ENCODE results near the gene ZMYND8. TPM values are rescaled to one million over a fixed set of nuclear protein-coding genes. Genes with fewer than 3 reads are reported as not detected.

Gene ZMYND8
- total and polyA plus RNA-seq, 2 of the 8 experiments (the other 6 are each of a cell fraction or from before 2014, with no cell fraction given), result 50.5 to 163 TPM

GRCh38 chr20:47318027-47318585 lies 38.4 kb downstream of the ZMYND8 start (continued):
- TF ChIP-seq CHD7 (IDR thresholded peaks at IDR 0.05; ENCODE audit: insufficient replicate concordance, low read length) (no peak), MAFK (IDR thresholded peaks at IDR 0.05; ENCODE audit: low read depth, low read length) (no peak), SP2 (IDR thresholded peaks at IDR 0.05; ENCODE audit: low read length) (no peak), ASH2L (IDR thresholded peaks at IDR 0.05; ENCODE audit: low read length) (peak; percentile 18), ZNF274 (IDR thresholded peaks at IDR 0.05; ENCODE audit: borderline replicate concordance, extremely low read depth, low read length) (no peak), EP300 (IDR thresholded peaks at IDR 0.05; ENCODE audit: borderline replicate concordance in 1 of 2, low read depth in 2 of 2, low read length in 2 of 2) (no peak), NRF1 (IDR thresholded peaks at IDR 0.05; ENCODE audit: low read depth, low read length) (no peak), HDAC6 (IDR thresholded peaks at IDR 0.05; ENCODE audit: low read depth, low read length) (no peak), TAF7 (optimal IDR thresholded peaks at IDR 0.05; ENCODE audit: borderline replicate concordance, low read depth, low read length) (peak; percentile 81), EGR1 (IDR thresholded peaks at IDR 0.05; ENCODE audit: borderline replicate concordance, low read depth, low read length) (no peak), RFX5 (IDR thresholded peaks at IDR 0.05; ENCODE audit: borderline replicate concordance, low read depth, low read length) (no peak), SUZ12 (IDR thresholded peaks at IDR 0.05; ENCODE audit: low read length) (no peak)

Measured in H1 (cell line).